ENCODE measurements around the gene BCAR3. TPM values are rescaled to one million over a fixed set of nuclear protein-coding genes. Genes with fewer than 3 reads are reported as not detected.

The BCAR3 gene
- total RNA-seq, 1 donor from 2014 or later: 59.5 TPM

GRCh38 chr1:93692451-93692861 lies 10.8 kb upstream of the BCAR3 start:
- ChIA-PET POLR2A (interaction anchor here (0.8 to 3.0 kb wide), 13 partner anchors 9 to 187 kb away, joined by 3 to 43 read pairs (median 4); partner anchors contain the start of genes BCAR3 and DNTTIP2), CTCF (interaction anchor here (0.8 to 2.9 kb wide), 9 partner anchors 10 to 122 kb away, joined by 3 to 14 read pairs (median 4); partner anchors contain the start of gene BCAR3)
- DNase-seq (no peak), ATAC-seq (ENCODE audit: low read depth) (peak; percentile 5)
- intact Hi-C loops (cut with micrococcal nuclease): loop anchor here (2.0 to 10.0 kb wide), 2 partner anchors 40 to 718 kb away; no protein-coding TSS in a partner anchor
- TF ChIP-seq CTCF (IDR thresholded peaks at IDR 0.05): no peak
- Mint-ChIP-seq H3K27me3 (no peaks in the 10 kb centered on the region), H3K4me3 (peak overlapping the region; percentile 64), H3K36me3 (ENCODE audit: low read depth) (no peaks in the 10 kb centered on the region), H3K27ac (no peak overlapping the region), H3K4me1 (peaks cover 22% of the 10 kb centered on the region), H3K9me3 (no peaks in the 10 kb centered on the region)

DNA sequence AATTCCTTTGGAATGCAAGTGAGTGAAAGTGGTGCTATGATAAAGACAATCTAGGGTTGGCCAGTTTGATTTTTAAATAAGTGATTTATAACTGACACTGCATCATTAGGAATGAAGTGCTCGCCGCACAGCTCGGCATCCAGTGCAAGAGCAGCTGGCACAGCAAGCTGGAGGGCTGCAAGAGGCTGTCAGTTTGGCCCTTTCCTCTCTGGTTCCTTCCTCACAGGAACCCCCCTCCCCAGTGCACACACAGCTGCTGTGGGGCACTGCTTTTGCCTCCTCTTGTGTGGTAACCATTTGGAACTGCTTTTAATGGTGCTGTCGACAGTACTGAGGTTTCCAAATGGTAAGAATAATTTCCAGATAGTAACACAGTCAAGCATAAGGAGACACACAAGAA lies 10.4 kb upstream of the BCAR3 start:
- ChIA-PET POLR2A (interaction anchor here (0.8 to 3.0 kb wide), 8 partner anchors 9 to 125 kb away, joined by 4 to 43 read pairs (median 12); partner anchors contain the start of gene BCAR3), CTCF (interaction anchor here (0.8 to 2.9 kb wide), 8 partner anchors 10 to 60 kb away, joined by 3 to 14 read pairs (median 4); partner anchors contain the start of gene BCAR3)
- Mint-ChIP-seq H3K27ac (no peak overlapping the region), H3K4me3 (peak overlapping the region; percentile 64), H3K27me3 (no peaks in the 10 kb centered on the region), H3K9me3 (no peaks in the 10 kb centered on the region), H3K4me1 (peaks cover 24% of the 10 kb centered on the region), H3K36me3 (ENCODE audit: low read depth) (no peaks in the 10 kb centered on the region)
- no peak for TF ChIP-seq CTCF (IDR thresholded peaks at IDR 0.05)
- no peak for ATAC-seq (ENCODE audit: low read depth)
- intact Hi-C loops (cut with micrococcal nuclease): loop anchor here (2.0 to 10.0 kb wide), 2 partner anchors 41 to 717 kb away; no protein-coding TSS in a partner anchor
- no peak for DNase-seq

- no peak for ATAC-seq (ENCODE audit: low read depth)
- no peak for TF ChIP-seq CTCF (IDR thresholded peaks at IDR 0.05)
- H3K4me3 Mint-ChIP-seq: no peak overlapping the region
- peaks cover 33% of the 10 kb centered on the region for H3K4me1 Mint-ChIP-seq
- intact Hi-C loops (cut with micrococcal nuclease): loop anchor here (10.0 kb wide), 1 partner anchor 716 kb away; no protein-coding TSS in a partner anchor
- peak overlapping the region; percentile 16 for H3K27ac Mint-ChIP-seq
- DNase-seq: no peak
- no peaks in the 10 kb centered on the region for H3K27me3 Mint-ChIP-seq
- no peaks in the 10 kb centered on the region for H3K36me3 Mint-ChIP-seq (ENCODE audit: low read depth)
- ChIA-PET POLR2A (interaction anchor here (0.7 to 3.0 kb wide), 4 partner anchors 10 to 106 kb away, joined by 3 to 43 read pairs (median 14); partner anchors contain the start of gene BCAR3), CTCF (interaction anchor here (1.0 to 2.9 kb wide), 3 partner anchors 9 to 18 kb away, joined by 3 to 14 read pairs (median 4); partner anchors contain the start of gene BCAR3)
- H3K9me3 Mint-ChIP-seq: no peaks in the 10 kb centered on the region
Measured at GRCh38 chr1:93690921-93691789, 9.5 kb upstream of the BCAR3 start.

- ATAC-seq (ENCODE audit: low read depth) (no peak), DNase-seq (no peak)
- no peak overlapping the region for H3K4me3 Mint-ChIP-seq
- ChIA-PET CTCF (no interaction called here), POLR2A (interaction anchor here (0.6 to 1.5 kb wide), 4 partner anchors 8 to 18 kb away, joined by 3 to 7 read pairs (median 4); partner anchors contain the start of gene BCAR3)
- TF ChIP-seq CTCF (IDR thresholded peaks at IDR 0.05): no peak
- H3K9me3 Mint-ChIP-seq: no peaks in the 10 kb centered on the region
- intact Hi-C loops (cut with micrococcal nuclease): loop anchor here (10.0 kb wide), 1 partner anchor 716 kb away; no protein-coding TSS in a partner anchor
- H3K36me3 Mint-ChIP-seq (ENCODE audit: low read depth): no peaks in the 10 kb centered on the region
- no peak overlapping the region for H3K27ac Mint-ChIP-seq
- H3K27me3 Mint-ChIP-seq: no peaks in the 10 kb centered on the region
- H3K4me1 Mint-ChIP-seq: peaks cover 41% of the 10 kb centered on the region
Measured at GRCh38 chr1:93690341-93690740, 8.7 kb upstream of the BCAR3 start.

Measured in activated B cell treated with CpG ODN at 0.5 μM for 24 hours (primary cell).